ENCODE measurements around the gene NOLC1.
"Not testable (repeated sequence)": the region's sequence is repeated elsewhere in the genome, so short reads cannot be mapped to it uniquely, and the experiment has no call there.

NOLC1 gene

GRCh38 chr10:102154466-102155116 lies 2.4 kb downstream of the NOLC1 start:
- DNase-seq (ENCODE audit: low read depth in 2 of 2), result no peak

- DNase-seq (ENCODE audit: low read depth in 2 of 2), result no peak
Measured at GRCh38 chr10:102157224-102157623, 5.0 kb downstream of the NOLC1 start.

GRCh38 chr10:102159051-102159597 lies 6.9 kb downstream of the NOLC1 start:
- no peak for DNase-seq (ENCODE audit: low read depth in 2 of 2)

- DNase-seq (ENCODE audit: low read depth in 2 of 2), result no peak
Measured at GRCh38 chr10:102159831-102160230, 7.6 kb downstream of the NOLC1 start.

- no peak for DNase-seq (ENCODE audit: low read depth in 2 of 2)
Measured at GRCh38 chr10:102163342-102163989, 11.3 kb downstream of the NOLC1 start.

GRCh38 chr10:102167861-102168260 lies 15.7 kb downstream of the NOLC1 start:
- peak; percentile 23 to 28 for DNase-seq (ENCODE audit: low read depth in 2 of 2)

GRCh38 chr10:102170602-102171001 lies 18.4 kb downstream of the NOLC1 start:
- DNase-seq (ENCODE audit: low read depth in 2 of 2), result no peak

- DNase-seq (ENCODE audit: low read depth in 2 of 2), result no peak
Measured at GRCh38 chr10:102172288-102172687, 20.1 kb downstream of the NOLC1 start.

- DNase-seq (ENCODE audit: low read depth in 2 of 2), result peak; percentile 17 to 23
Measured at GRCh38 chr10:102175415-102175814, 23.2 kb downstream of the NOLC1 start.

- DNase-seq (ENCODE audit: low read depth in 2 of 2), result no peak
Measured at GRCh38 chr10:102184606-102185005, 32.4 kb downstream of the NOLC1 start.

GRCh38 chr10:102185272-102185671 lies 33.1 kb downstream of the NOLC1 start:
- no peak for DNase-seq (ENCODE audit: low read depth in 2 of 2)

GRCh38 chr10:102185811-102186527 lies 33.8 kb downstream of the NOLC1 start:
- no peak for DNase-seq (ENCODE audit: low read depth in 2 of 2)

GRCh38 chr10:102188298-102188940 lies 36.2 kb downstream of the NOLC1 start:
- no peak for DNase-seq (ENCODE audit: low read depth in 2 of 2)

GRCh38 chr10:102188941-102189898 lies 37.0 kb downstream of the NOLC1 start:
- not testable (repeated sequence) for DNase-seq (ENCODE audit: low read depth in 2 of 2)

GRCh38 chr10:102191956-102192355 lies 39.8 kb downstream of the NOLC1 start:
- no peak for DNase-seq (ENCODE audit: low read depth in 2 of 2)

GRCh38 chr10:102195296-102195870 lies 43.2 kb downstream of the NOLC1 start:
- DNase-seq (ENCODE audit: low read depth in 2 of 2), result no peak

GRCh38 chr10:102196893-102197292 lies 44.7 kb downstream of the NOLC1 start:
- DNase-seq (ENCODE audit: low read depth in 2 of 2), result no peak

GRCh38 chr10:102198027-102198426 lies 45.8 kb downstream of the NOLC1 start:
- DNase-seq (ENCODE audit: low read depth in 2 of 2), result no peak

GRCh38 chr10:102200751-102201640 lies 48.8 kb downstream of the NOLC1 start:
- no peak for DNase-seq (ENCODE audit: low read depth in 2 of 2)

- DNase-seq (ENCODE audit: low read depth in 2 of 2), result no peak
Measured at GRCh38 chr10:102202386-102202785, 50.2 kb downstream of the NOLC1 start.

All from fibroblast of skin of left biceps (primary cell).